Islet of Langerhans (tissue), 1 donor: ENCODE results near the gene MCRIP1.

Source experiments
- FAIRE-seq: peaks from one replicate; lab custom pipeline; 2011; peaks lifted over from hg19 to GRCh38; lab: Jason Lieb, UNC

Gene MCRIP1

DNA sequence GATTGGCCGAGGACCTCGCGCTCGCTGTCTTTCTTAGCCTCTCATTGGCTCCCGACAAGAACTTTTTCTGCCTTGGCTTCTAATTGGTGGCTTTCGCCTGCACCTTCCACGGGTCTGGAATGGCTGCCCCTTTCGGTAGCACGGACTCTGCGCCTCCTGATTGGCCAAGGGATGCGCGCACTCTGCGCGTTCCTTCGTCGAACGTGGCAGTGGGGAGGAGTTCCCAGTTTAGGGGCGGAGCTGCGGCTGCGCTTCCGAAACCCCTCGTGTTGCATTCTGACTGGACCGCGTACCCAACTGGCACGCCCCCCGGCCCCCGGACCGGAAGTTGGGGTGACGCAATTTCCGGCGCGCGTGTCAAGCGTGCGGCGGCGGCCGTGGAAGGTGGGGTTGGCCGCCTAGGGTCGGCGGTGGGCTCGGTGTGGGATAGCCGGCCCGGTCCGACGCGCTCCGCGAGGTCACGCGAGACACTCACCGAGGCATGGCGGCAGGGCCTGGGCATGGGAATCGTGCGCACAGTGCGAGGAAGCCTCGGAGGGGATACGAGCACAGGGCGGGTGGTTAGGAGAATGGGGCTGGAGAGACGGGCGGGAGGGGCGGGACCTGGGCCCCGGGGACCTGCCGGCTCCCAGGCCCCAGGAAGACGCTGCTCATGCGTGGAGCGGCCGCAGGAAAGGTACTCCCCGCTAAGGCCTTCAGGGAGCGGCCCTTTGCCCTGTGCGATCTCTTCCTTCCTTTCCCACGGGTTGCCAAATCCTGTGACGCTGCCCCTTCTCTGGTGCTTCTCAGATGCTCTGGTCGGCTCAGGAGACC, 27.9 kb upstream of the MCRIP1 start:
- peak; percentile 84 for FAIRE-seq

DNA sequence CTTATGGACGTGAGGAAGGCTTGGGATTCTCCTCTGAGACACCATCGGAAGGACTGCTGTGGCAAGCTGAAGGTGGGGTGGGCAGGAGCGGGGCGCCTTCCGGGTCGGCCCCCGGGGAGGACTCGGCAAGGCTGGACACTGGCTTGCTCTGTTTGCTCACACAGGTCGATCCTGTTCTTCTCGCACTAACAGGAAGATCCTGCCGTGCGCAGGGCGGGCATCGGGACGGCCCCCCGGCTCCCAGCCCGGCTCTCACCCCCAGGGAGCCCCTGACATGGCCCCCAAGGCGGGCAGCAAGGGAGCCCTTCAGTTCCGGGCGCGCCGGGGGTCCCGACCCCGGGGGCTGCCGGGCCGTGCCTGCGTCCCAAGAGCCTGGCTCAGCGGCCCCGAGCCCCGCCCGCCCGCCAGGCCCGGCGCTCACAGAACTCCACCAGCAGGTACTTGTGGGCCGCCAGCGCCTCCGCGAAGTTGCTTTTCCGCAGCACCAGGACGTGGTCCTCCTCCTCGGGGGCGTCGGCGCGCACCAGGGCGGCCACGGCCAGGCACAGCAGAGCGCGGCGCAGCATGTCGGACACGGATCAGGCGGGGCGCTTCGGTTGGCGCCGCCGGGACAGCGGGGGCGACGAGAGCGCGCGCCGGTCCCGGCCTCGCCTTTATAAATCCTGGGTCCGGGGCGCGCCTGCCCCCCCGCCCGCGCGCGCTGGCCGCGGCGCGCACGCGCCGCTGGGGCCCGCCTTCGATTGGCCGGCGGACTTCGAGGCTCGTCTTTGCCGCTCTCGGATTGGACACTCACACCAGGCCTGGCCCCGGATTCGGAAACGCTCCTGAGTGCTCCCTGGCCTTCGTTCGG, 27.0 kb upstream of the MCRIP1 start, which contains the start of gene P4HB:
Gene P4HB (minus strand): TSS at position 630 of the 850 bp plus-strand sequence. CDS start 64 bp downstream, at position 566.
- no peak for FAIRE-seq

GRCh38 chr17:81858967-81859905, 26.1 kb upstream of the MCRIP1 start:
- FAIRE-seq: no peak

GRCh38 chr17:81858170-81858966, 25.3 kb upstream of the MCRIP1 start:
- no peak for FAIRE-seq

GRCh38 chr17:81854974-81855774, 22.1 kb upstream of the MCRIP1 start:
- FAIRE-seq: no peak

DNA sequence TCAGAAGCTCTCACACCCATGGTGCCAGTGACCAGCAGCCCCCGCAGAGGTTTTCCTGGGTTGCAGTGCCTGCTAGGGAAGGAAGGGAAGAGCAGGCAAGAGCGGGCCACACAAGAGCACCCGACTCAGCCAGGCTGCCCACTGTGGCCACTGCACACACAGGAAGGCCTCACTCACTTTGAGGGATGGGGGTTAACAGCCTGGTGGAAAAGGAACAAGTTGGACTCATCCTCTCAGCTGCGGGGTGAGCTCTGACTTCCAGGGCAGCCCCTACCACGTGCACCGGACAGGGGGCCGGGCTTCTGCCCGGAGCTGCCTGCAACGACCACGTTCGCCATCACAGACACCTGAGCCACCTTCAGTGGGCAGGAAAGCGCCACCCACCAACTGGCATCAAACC, 19.1 kb upstream of the MCRIP1 start:
- FAIRE-seq: no peak

DNA sequence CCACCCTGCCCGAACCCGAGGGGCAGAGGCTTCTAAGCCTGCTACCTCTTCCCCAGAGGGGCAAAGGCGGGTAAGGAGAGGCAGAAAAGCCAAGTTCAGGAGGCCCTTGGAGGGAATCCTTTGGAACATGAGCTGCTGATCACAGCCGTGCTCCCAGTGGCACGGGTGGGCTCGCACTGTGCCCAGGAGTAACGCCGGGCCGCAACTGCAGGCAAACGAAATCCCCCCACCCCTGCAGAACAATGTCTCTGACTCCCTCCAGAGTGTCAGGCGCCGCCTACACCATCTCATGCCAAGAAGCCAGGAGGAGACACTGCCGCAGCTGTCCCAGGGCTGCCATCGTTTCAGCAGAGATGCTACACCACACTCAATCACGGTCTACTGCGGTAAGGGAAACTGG, 18.3 kb upstream of the MCRIP1 start:
- FAIRE-seq: no peak

DNA sequence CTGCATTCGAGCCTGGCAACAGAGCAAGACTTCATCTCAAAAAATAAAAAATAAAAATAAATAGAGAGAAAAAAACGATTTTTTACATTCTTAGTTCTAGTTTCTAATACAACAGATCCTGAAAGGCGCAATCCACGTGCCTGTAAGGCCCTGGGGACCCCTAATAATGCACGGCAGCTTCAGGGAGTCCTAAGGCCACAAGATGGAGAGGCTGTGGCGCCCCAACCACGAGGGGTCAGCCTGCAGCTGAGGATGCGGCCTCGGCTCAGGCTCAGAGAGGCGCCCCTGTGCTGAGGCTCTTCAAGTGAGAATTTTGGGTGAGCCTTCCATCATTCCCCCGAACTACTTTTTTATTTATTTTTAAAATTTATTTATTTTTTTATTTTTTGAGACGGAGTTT, 16.4 kb upstream of the MCRIP1 start:
- FAIRE-seq: no peak

GRCh38 chr17:81846743-81847689, 13.9 kb upstream of the MCRIP1 start:
- no peak for FAIRE-seq

DNA sequence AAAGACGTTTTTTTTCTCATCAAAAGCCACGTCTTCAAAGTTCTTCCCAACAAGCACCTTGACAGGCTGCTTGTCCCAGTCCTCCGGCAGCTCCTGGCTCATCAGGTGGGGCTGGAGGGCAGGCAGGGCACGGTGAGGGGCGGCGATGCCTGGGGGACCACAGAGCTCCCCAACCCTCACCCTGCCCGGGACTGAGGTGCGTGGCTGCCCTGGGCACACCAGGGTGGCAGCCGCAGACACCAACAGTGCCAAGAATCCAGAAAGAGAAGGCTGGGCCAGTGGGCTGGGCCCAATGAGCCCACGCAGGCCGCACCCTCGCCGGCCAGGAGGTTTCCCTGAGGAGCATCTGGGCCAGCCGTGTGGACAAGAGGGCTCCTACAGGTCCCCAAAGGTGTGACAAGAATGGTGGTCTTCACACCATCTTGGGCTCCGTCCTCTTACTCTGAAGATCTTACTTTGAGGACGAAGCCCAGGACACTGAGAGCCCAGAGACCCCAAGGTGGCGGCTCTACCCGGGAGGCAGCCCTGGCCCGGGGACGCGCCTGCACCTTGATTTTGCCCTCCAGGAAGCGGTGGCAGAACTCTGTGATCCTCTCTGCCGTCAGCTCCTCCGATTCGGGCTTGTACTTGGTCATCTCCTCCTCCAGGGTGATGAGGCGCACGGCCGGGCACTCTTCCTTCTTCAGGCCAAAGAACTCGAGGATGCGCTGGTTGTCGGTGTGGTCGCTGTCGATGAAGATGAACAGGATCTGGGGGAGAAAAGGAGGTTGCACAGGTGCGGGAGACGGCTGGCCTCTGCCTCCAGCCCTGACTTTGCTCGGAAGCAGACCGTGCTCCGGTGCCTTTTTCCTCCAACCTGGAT, 13.0 kb upstream of the MCRIP1 start:
- no peak for FAIRE-seq

GRCh38 chr17:81845361-81845760, 12.3 kb upstream of the MCRIP1 start:
- FAIRE-seq: no peak

DNA sequence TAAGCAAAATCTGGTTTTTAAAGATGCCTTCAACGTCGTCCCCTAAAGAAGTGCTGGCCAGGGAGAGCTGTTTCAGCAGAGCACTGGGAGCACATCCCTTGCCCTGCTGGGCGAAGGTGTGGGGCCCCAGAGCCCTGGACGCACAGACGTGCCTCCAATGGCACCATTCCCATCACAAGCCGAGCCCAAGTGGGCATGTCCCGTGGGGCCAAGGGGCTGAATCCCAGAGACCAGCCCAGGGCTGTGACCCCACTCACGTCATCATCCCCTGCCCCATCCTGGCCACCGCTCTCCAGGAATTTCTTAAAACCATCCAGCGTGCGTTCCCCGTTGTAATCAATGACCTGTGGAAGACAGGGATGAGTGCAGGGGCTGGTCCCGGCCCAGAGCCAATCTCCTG, 11.8 kb upstream of the MCRIP1 start:
- FAIRE-seq: no peak

GRCh38 chr17:81844327-81844851, 11.3 kb upstream of the MCRIP1 start:
- no peak for FAIRE-seq

DNA sequence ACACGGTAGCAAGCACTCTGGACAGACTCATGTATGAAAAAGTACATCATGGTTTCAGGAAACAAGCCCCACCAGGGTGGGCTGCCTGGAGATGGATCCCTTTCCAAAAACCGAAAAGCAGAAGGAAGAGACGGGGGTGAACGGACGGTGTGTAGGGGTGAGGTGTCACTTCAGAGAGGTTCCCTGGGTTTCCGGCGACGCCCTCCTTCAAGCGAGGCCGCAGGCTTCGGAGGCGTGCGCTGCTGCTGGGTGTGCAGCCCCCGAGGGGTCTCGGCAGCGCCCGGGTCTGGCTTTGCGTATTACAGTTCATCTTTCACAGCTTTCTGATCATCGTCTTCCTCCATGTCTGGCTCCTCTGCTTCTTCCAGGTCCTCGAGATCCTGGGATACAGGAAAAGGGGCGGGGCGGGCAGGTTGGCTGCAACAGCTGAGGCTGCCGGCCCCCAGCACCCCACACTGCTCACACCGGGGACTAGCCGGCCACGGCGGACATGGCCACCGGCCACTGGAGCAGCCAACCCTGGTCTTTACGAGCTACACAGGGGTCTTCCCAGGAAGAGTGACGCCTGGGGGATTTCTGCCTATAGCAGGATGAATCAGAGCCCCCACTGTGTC, 10.7 kb upstream of the MCRIP1 start:
- FAIRE-seq: no peak

GRCh38 chr17:81842725-81843504, 9.8 kb upstream of the MCRIP1 start:
- FAIRE-seq: no peak

GRCh38 chr17:81842378-81842724, 9.3 kb upstream of the MCRIP1 start:
- FAIRE-seq: no peak

GRCh38 chr17:81841866-81842265, 8.8 kb upstream of the MCRIP1 start:
- no peak for FAIRE-seq
